SKM-1 (cell line): ENCODE data around the gene PHF12.

ENCODE experiments used
- DNase-seq: peaks from one replicate; lab custom pipeline; 2025; ENCODE audit not compliant: unreplicated experiment; lab: John Stamatoyannopoulos, UW

The PHF12 gene

GRCh38 chr17:28862561-28862960 lies 88.8 kb downstream of the PHF12 start:
- no peak for DNase-seq

GRCh38 chr17:28861393-28862203 lies 89.7 kb downstream of the PHF12 start:
- no peak for DNase-seq

- no peak for DNase-seq
Measured at GRCh38 chr17:28860363-28860808, 90.9 kb downstream of the PHF12 start.

GRCh38 chr17:28858801-28859355 lies 92.4 kb downstream of the PHF12 start:
- DNase-seq, result no peak

- no peak for DNase-seq
Measured at GRCh38 chr17:28857905-28858800, 93.2 kb downstream of the PHF12 start.

GRCh38 chr17:28856028-28856574 lies 95.2 kb downstream of the PHF12 start:
- DNase-seq, result no peak

GRCh38 chr17:28855336-28855679 lies 96.0 kb downstream of the PHF12 start:
- DNase-seq, result no peak
